SU-DHL-6 (cell line): ENCODE results near the gene RORC.

Experiments
- H2AFZ ChIP-seq: fragments of 200-600 bp; sonication (generic); 2 replicates; pipeline ENCODE4 v1.6.1; 2014; ENCODE audit warnings: low read depth, mild to moderate bottlenecking, moderate library complexity, mixed read lengths, antibody characterized with exemption, low read length; ENCODE audit not compliant: severe bottlenecking
- H3F3A ChIP-seq: fragments of 200-600 bp; shearing (Covaris generic); 2 replicates; pipeline ENCODE4 v1.6.0; 2016; ENCODE audit warnings: antibody characterized with exemption, mild to moderate bottlenecking; ENCODE audit not compliant: insufficient read depth
- H3K27ac ChIP-seq: fragments of 200-600 bp; sonication (generic); 2 replicates; pipeline ENCODE4 v1.5.1; 2016; ENCODE audit warnings: low read depth, mild to moderate bottlenecking, low read length, moderate library complexity, mixed read lengths
- H3K27me3 ChIP-seq: fragments of 200-600 bp; sonication (generic), shearing (Covaris generic); 2 replicates; pipeline ENCODE4 v1.6.0; 2014; ENCODE audit warnings: mild to moderate bottlenecking, low read length
- H3K36me3 ChIP-seq: fragments of 200-600 bp; sonication (generic); 2 replicates; pipeline ENCODE4 v1.6.1; 2014; ENCODE audit warnings: mild to moderate bottlenecking, low read length, mixed read lengths
- H3K4me2 ChIP-seq: fragments of 300-600, 200-600 bp; shearing (Covaris generic), sonication (generic); 2 replicates; pipeline ENCODE4 v1.6.0; 2014; ENCODE audit warnings: low read length, low read depth, mild to moderate bottlenecking; ENCODE audit not compliant: poor library complexity, severe bottlenecking
- H3K4me3 ChIP-seq: fragments of 200-600 bp; sonication (generic); 2 replicates; pipeline ENCODE4 v1.5.1; 2014; ENCODE audit warnings: antibody characterized with exemption, low read length, mild to moderate bottlenecking, mixed read lengths; ENCODE audit not compliant: insufficient read depth, poor library complexity, severe bottlenecking
- H3K79me2 ChIP-seq: fragments of 200-600 bp; sonication (generic); 2 replicates; pipeline ENCODE4 v1.6.1; 2014; ENCODE audit warnings: mild to moderate bottlenecking, low read length, moderate library complexity; ENCODE audit not compliant: insufficient read depth
- H3K9ac ChIP-seq: fragments of 200-600 bp; sonication (generic); 2 replicates; pipeline ENCODE4 v1.7.0; 2014; ENCODE audit warnings: mild to moderate bottlenecking, low read length
- H3K9me2 ChIP-seq: fragments of 200-600 bp; sonication (generic); replicated peaks from 2 replicates; pipeline ENCODE4 v1.6.1; 2014; ENCODE audit warnings: low read length; ENCODE audit not compliant: insufficient read depth
- H3K9me3 ChIP-seq: fragments of 200-600 bp; sonication (generic); 2 replicates; pipeline ENCODE4 v1.6.1; 2014; ENCODE audit warnings: low read length, mixed read lengths; ENCODE audit not compliant: insufficient read depth
- H4K20me1 ChIP-seq: fragments of 200-600 bp; sonication (generic); 2 replicates; pipeline ENCODE4 v1.6.1; 2014; ENCODE audit warnings: low read depth, mild to moderate bottlenecking, antibody characterized with exemption, low read length, moderate library complexity, mixed read lengths
- CTCF ChIP-seq: fragments of 200-600 bp; sonication (generic); IDR thresholded peaks from one replicate; pipeline ENCODE4 v1.5.1; 2017; ENCODE audit warnings: antibody characterized with exemption, mild to moderate bottlenecking, low read length, moderate library complexity; ENCODE audit not compliant: insufficient read depth, poor library complexity, severe bottlenecking
- EZH2phosphoT487 ChIP-seq: fragments of 200-600 bp; sonication (generic), shearing (Covaris generic); conservative IDR thresholded peaks from 2 replicates; pipeline ENCODE4 v1.6.1; 2018; ENCODE audit warnings: mild to moderate bottlenecking, antibody characterized with exemption, low read length, moderate library complexity, mixed read lengths

The RORC gene

GRCh38 chr1:151834239-151834638, 2.6 kb upstream of the RORC start:
- no peaks in the 10 kb centered on the region for H3K36me3 ChIP-seq
- no peaks in the 10 kb centered on the region for H3K9me2 ChIP-seq
- H4K20me1 ChIP-seq, result no peaks in the 10 kb centered on the region
- no peaks in the 10 kb centered on the region for H3K79me2 ChIP-seq
- no peak overlapping the region for H3K9ac ChIP-seq
- no peak overlapping the region for H3K4me2 ChIP-seq
- H3F3A ChIP-seq, result no peaks in the 10 kb centered on the region
- H3K27ac ChIP-seq, result no peak overlapping the region
- no peaks in the 10 kb centered on the region for H3K27me3 ChIP-seq
- H3K4me3 ChIP-seq, result no peak overlapping the region
- no peak overlapping the region for H2AFZ ChIP-seq
- no peaks in the 10 kb centered on the region for H3K9me3 ChIP-seq
- TF ChIP-seq EZH2phosphoT487, result no peak
- no peak for TF ChIP-seq CTCF

- Histone ChIP-seq H3K9me2 (no peaks in the 10 kb centered on the region), H3F3A (no peaks in the 10 kb centered on the region), H4K20me1 (no peaks in the 10 kb centered on the region), H3K27me3 (no peaks in the 10 kb centered on the region), H3K36me3 (no peaks in the 10 kb centered on the region), H3K9me3 (no peaks in the 10 kb centered on the region), H3K4me3 (no peak overlapping the region), H2AFZ (no peak overlapping the region), H3K27ac (no peak overlapping the region), H3K9ac (no peak overlapping the region), H3K4me2 (no peak overlapping the region), H3K79me2 (no peaks in the 10 kb centered on the region)
- TF ChIP-seq CTCF, result no peak
- no peak for TF ChIP-seq EZH2phosphoT487
Observed at GRCh38 chr1:151833172-151833900, 1.7 kb upstream of the RORC start.

GRCh38 chr1:151832318-151832980, 847 bp upstream of the RORC start:
- no peak overlapping the region for H3K4me2 ChIP-seq
- no peaks in the 10 kb centered on the region for H3K36me3 ChIP-seq
- no peak overlapping the region for H3K4me3 ChIP-seq
- H3K27me3 ChIP-seq, result no peaks in the 10 kb centered on the region
- H3F3A ChIP-seq, result no peaks in the 10 kb centered on the region
- no peaks in the 10 kb centered on the region for H3K79me2 ChIP-seq
- TF ChIP-seq EZH2phosphoT487, result no peak
- no peak for TF ChIP-seq CTCF
- no peak overlapping the region for H2AFZ ChIP-seq
- H4K20me1 ChIP-seq, result no peaks in the 10 kb centered on the region
- no peak overlapping the region for H3K27ac ChIP-seq
- no peak overlapping the region for H3K9ac ChIP-seq
- no peaks in the 10 kb centered on the region for H3K9me2 ChIP-seq
- no peaks in the 10 kb centered on the region for H3K9me3 ChIP-seq
